HepG2 (cell line): ENCODE measurements around the gene TBRG1. TPM values are rescaled to one million over a fixed set of nuclear protein-coding genes. Genes with fewer than 3 reads are reported as not detected.

ENCODE experiments used
- ATAC-seq: fragments of 200-7000 bp; cut with Tn5 transposase; 3 replicates; pipeline ENCODE4 v1.9.1; 2020; ENCODE audit warnings: mild to moderate bottlenecking, moderate library complexity
- BruUV-seq: library from RNA; stranded (reverse); fragments of 400-500 nt; replicated peaks from 2 replicates; lab custom pipeline; 2021; lab: Mats Ljungman, UMichigan
- CTCF ChIA-PET: fragments of 300-600 bp; formaldehyde crosslinking; extraction: SDS; loops from one replicate; lab custom pipeline; 2021; ENCODE audit warnings: low total read pairs, inconsistent platforms, low intra/inter-chr PET ratio; lab: Yijun Ruan, JAX
- POLR2A ChIA-PET: fragments of 350-600 bp; sonication (Branson Sonifier 250); formaldehyde crosslinking; loops from one replicate; lab custom pipeline; 2020; ENCODE audit warnings: antibody characterized with exemption, inconsistent platforms; lab: Yijun Ruan, JAX
- DNase-seq: peaks from one replicate; pipeline ENCODE4 v3.0.0-alpha.2; 2015; ENCODE audit warnings: low spot score
- FAIRE-seq: peaks from 3 replicates; lab custom pipeline; 2011; peaks lifted over from hg19 to GRCh38; lab: Jason Lieb, UNC
- H2AFZ ChIP-seq: one replicate; pipeline ENCODE4 v1.6.1; 2011; ENCODE audit warnings: low read length, inconsistent platforms
- H3K27ac ChIP-seq: fragments of 300-600 bp; 3 replicates; pipeline ENCODE4 v1.8.0; 2011; ENCODE audit warnings: mixed run types, mild to moderate bottlenecking, mixed read lengths, low read length, inconsistent platforms; ENCODE audit not compliant: insufficient read depth; ENCODE audit errors: extremely low read length
- H3K27me3 ChIP-seq, 2 experiments: fragments of 200-600 bp in 1 of 2; 2 replicates in 1 of 2; 3 replicates in 1 of 2; pipeline versions ENCODE4 v1.6.0 to v1.8.0; 2011; ENCODE audit warnings: low read length in 2 of 2, mild to moderate bottlenecking in 2 of 2, moderate library complexity in 2 of 2, inconsistent platforms in 1 of 2; ENCODE audit not compliant: insufficient read depth in 2 of 2, control insufficient read depth in 1 of 2
- H3K36me3 ChIP-seq, 2 experiments: fragments of 200-600 bp in 1 of 2; replicated peaks in 1 of 2; 2 replicates in 1 of 2; 3 replicates in 1 of 2; pipeline versions ENCODE4 v1.5.1 to v1.8.0; 2011; ENCODE audit warnings: low read length in 2 of 2, inconsistent platforms in 1 of 2; ENCODE audit not compliant: insufficient read depth in 2 of 2, control insufficient read depth in 1 of 2
- H3K4me1 ChIP-seq: 2 replicates; pipeline ENCODE4 v1.5.1; 2012; ENCODE audit warnings: low read length, inconsistent platforms; ENCODE audit not compliant: insufficient read depth
- H3K4me2 ChIP-seq: 2 replicates; pipeline ENCODE4 v1.6.0; 2011; ENCODE audit warnings: low read depth, low read length, inconsistent platforms
- H3K4me3 ChIP-seq, 3 experiments: fragments of 200-600 bp in 1 of 3; sonication (generic), shearing (Covaris generic) in 1 of 3; replicated peaks in 1 of 3; 2 replicates each; pipeline ENCODE4 v1.5.1; 2011 to 2016; ENCODE audit warnings: low read length in 3 of 3, inconsistent platforms in 2 of 3, low read depth in 2 of 3, mild to moderate bottlenecking in 2 of 3, control low read depth in 1 of 3, mixed read lengths in 1 of 3; ENCODE audit not compliant: insufficient read depth in 1 of 3
- H3K79me2 ChIP-seq: one replicate; pipeline ENCODE4 v1.6.1; 2011; ENCODE audit warnings: low read length, inconsistent platforms; ENCODE audit not compliant: insufficient read depth
- H3K9ac ChIP-seq: 2 replicates; pipeline ENCODE4 v1.6.0; 2011; ENCODE audit warnings: mild to moderate bottlenecking, low read depth, low read length, inconsistent platforms; ENCODE audit not compliant: insufficient read depth
- H3K9me3 ChIP-seq: 2 replicates; pipeline ENCODE4 v1.5.1; 2012; ENCODE audit warnings: mild to moderate bottlenecking, low read length
- H4K20me1 ChIP-seq: 2 replicates; pipeline ENCODE4 v1.6.0; 2011; ENCODE audit warnings: inconsistent platforms, mild to moderate bottlenecking, low read length, moderate library complexity; ENCODE audit not compliant: insufficient read depth
- ARID5B ChIP-seq: IDR thresholded peaks from 2 replicates; pipeline ENCODE4 v1.4.0; 2020; ENCODE audit warnings: mild to moderate bottlenecking, missing genetic modification reagents
- HDAC6 ChIP-seq: fragments of 200-600 bp; sonication (generic); IDR thresholded peaks from 2 replicates; pipeline ENCODE4 v1.7.0; 2017; ENCODE audit warnings: mild to moderate bottlenecking, antibody characterized with exemption, low read length, low read depth
- HMGA1 ChIP-seq: sonication (generic); formaldehyde crosslinking; conservative IDR thresholded peaks from 2 replicates; pipeline ENCODE4 v1.4.0; 2020; ENCODE audit warnings: missing genetic modification reagents
- SUZ12 ChIP-seq: fragments of 150-350 bp; IDR thresholded peaks from 2 replicates; pipeline ENCODE4 v1.6.1; 2014; ENCODE audit warnings: low read depth, low read length
- ZMYM2 ChIP-seq: sonication (generic); formaldehyde crosslinking; IDR thresholded peaks from 2 replicates; pipeline ENCODE4 v1.8.0; 2022; ENCODE audit warnings: mild to moderate bottlenecking, missing genetic modification reagents
- ZNF253 ChIP-seq: sonication (generic); formaldehyde crosslinking; IDR thresholded peaks from 2 replicates; pipeline ENCODE4 v1.8.0; 2022; ENCODE audit warnings: mild to moderate bottlenecking, missing genetic modification reagents, borderline replicate concordance
- WGBS: methylation state at CpG from one replicate; pipeline ENCODE4 v1.1.6; 2017; ENCODE audit warnings: low lambda C conversion rate; 5-methylcytosine and 5-hydroxymethylcytosine counted together
- in situ Hi-C: cut with HindIII; loops from 2 replicates; pipeline ENCODE4 v1.10.0; 2017; ENCODE audit warnings: low pct_unique_long_range_greater_than_20kb; ENCODE audit not compliant: extremely low pct_ligation_motif_present
- intact Hi-C: fragments of 100-400 bp; cut with micrococcal nuclease; formaldehyde crosslinking; loops from one replicate; pipeline ENCODE4 v1.10.0; 2022; ENCODE audit not compliant: unreplicated experiment
- polyA plus RNA-seq, 8 experiments: library from polyadenylated mRNA; depleted of rRNA in 3 of 8; stranded (reverse) in 7 of 8; unstranded in 1 of 8; fragments of >200 nt; fragmentation: Illumina TruSeq in 4 of 8; extraction: Trizol in 4 of 8; gene quantifications; 2 replicates each; pipeline versions ENCODE4 v1.2.1 to v1.2.3, GENCODE V29; 2011 to 2016; ENCODE audit warnings: low read depth in 4 of 8, missing spikeins in 1 of 8, mixed read lengths in 1 of 8; ENCODE audit not compliant: insufficient read depth in 1 of 8
- total RNA-seq, 5 experiments: library from RNA; depleted of rRNA; stranded (reverse); fragments of >200 nt; fragmentation: Illumina TruSeq; extraction: Trizol; gene quantifications; 2 replicates each; pipeline ENCODE4 v1.2.3, GENCODE V29; 2016; ENCODE audit warnings: low read depth in 1 of 5

Gene TBRG1
- total and polyA plus RNA-seq, 2 of the 13 experiments (the other 11 are each of a cell fraction or from before 2014, with no cell fraction given) = 21.7 to 25.6 TPM

- Histone ChIP-seq H3K9me3 (no peaks in the 10 kb centered on the region), H3K27me3 (no peaks in the 10 kb centered on the region), H3K27ac (no peak overlapping the region), H3K36me3 (no peaks in the 10 kb centered on the region; a peak in 1 of 5 replicates), H4K20me1 (no peaks in the 10 kb centered on the region), H3K4me1 (no peaks in the 10 kb centered on the region), H2AFZ (no peak overlapping the region), H3K79me2 (no peaks in the 10 kb centered on the region), H3K4me3 (no peak overlapping the region), H3K9ac (no peak overlapping the region), H3K4me2 (no peak overlapping the region)
- in situ Hi-C loops (no loop called here), intact Hi-C loops (no loop called here)
- BruUV-seq = no TSS peak
- DNase-seq = no peak
- 96% methylated on average over 2 of the region's 2 CpGs for WGBS
- ChIA-PET POLR2A (no interaction called here), CTCF (interaction anchor here (1.2 kb wide), 1 partner anchor 173 kb away, joined by 4 read pairs; no protein-coding TSS in a partner anchor)
- FAIRE-seq = no peak
- no peak for ATAC-seq
- TF ChIP-seq ZNF253 (CRISPR knock-in tag) = no peak
- no peak for TF ChIP-seq SUZ12
- TF ChIP-seq HMGA1 (CRISPR knock-in tag) = no peak
- no peak for TF ChIP-seq ARID5B (CRISPR knock-in tag)
- no peak for TF ChIP-seq ZMYM2
- no peak for TF ChIP-seq HDAC6
Observed at GRCh38 chr11:124663861-124664260, 41.2 kb downstream of the TBRG1 start.
